ENCODE results near the gene AFAP1.

AFAP1 gene

DNA sequence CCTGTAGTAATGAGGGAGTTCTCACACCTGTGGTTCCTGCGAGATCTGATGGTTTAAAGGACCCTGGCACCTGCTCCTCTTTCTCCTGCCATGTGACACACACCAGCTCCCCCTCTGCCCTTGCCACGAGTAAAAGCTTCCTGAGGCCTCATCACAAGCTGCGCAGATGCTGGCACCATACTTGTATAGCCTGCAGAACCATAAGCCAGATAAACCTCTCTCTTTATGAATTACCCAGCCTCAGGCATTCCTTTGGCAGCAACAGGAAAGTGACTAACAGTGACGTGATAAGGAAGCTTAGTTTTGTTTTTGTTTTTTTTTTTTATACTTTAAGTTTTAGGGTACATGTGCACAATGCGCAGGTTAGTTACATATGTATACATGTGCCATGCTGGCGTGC lies 130.9 kb downstream of the AFAP1 start:
- TF ChIP-seq CTCF (IDR thresholded peaks at IDR 0.05; ENCODE audit: borderline replicate concordance, control extremely low read depth, extremely low read depth, insufficient read depth, missing control alignments), result no peak
- DNase-seq (ENCODE audit: low spot score), result no peak
- in situ Hi-C loops (cut with MboI; ENCODE audit: low sequenced_read_pairs, unreplicated experiment), result no loop called here

- in situ Hi-C loops (cut with MboI; ENCODE audit: low sequenced_read_pairs, unreplicated experiment), result no loop called here
- DNase-seq (ENCODE audit: low spot score), result no peak
- TF ChIP-seq CTCF (IDR thresholded peaks at IDR 0.05; ENCODE audit: borderline replicate concordance, control extremely low read depth, extremely low read depth, insufficient read depth, missing control alignments), result no peak
Observed at GRCh38 chr4:7808181-7808580, 131.5 kb downstream of the AFAP1 start.

- in situ Hi-C loops (cut with MboI; ENCODE audit: low sequenced_read_pairs, unreplicated experiment), result no loop called here
- DNase-seq (ENCODE audit: low spot score), result no peak
- TF ChIP-seq CTCF (IDR thresholded peaks at IDR 0.05; ENCODE audit: borderline replicate concordance, control extremely low read depth, extremely low read depth, insufficient read depth, missing control alignments), result no peak
Observed at GRCh38 chr4:7807351-7807921, 132.2 kb downstream of the AFAP1 start.

GRCh38 chr4:7806338-7807090 lies 133.1 kb downstream of the AFAP1 start:
- in situ Hi-C loops (cut with MboI; ENCODE audit: low sequenced_read_pairs, unreplicated experiment), result no loop called here

DNA sequence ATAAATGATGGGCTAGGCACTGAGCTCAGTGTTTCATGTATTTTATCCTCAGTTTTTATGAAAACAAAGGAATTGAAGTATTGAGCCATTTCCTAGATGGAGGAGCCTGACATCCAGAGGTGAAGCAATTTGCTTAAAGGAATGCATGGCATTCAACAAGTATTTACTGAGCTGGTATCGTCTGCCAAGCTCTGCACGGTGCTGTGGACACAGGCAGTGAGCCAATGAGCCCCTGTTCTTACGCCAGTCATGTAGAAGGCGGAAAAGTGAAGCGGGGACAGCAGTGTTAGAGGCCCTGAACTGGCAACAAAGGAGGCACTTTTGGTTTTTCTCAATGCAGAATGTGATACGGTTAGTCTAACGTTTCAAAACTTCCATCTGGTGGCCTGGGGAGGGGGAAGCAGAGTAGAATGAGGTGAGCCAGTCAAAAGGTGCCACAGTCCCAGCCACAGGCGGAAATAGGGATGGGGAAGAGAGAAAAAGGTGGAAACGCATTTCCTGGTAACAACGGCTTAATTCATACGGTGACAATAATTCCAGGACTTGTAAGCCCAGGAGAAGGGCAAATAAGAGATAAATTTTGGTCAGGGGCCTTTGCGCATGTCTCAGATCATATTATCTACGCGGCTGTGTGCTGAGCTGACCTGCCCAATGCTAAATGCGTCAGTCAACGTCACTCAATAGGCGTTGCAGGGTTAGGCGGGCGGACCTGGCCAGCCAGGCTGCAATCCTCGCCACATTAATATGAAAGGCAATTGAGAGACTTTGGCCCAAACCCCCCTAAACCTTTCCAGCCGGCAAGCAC lies 133.9 kb downstream of the AFAP1 start:
- no peak for TF ChIP-seq CTCF (IDR thresholded peaks at IDR 0.05; ENCODE audit: borderline replicate concordance, control extremely low read depth, extremely low read depth, insufficient read depth, missing control alignments)
- in situ Hi-C loops (cut with MboI; ENCODE audit: low sequenced_read_pairs, unreplicated experiment), result no loop called here
- no peak for DNase-seq (ENCODE audit: low spot score)

More at GRCh38 chr4:7806338-7807090, 133.1 kb downstream of the AFAP1 start:
- TF ChIP-seq CTCF (IDR thresholded peaks at IDR 0.05; ENCODE audit: borderline replicate concordance, control extremely low read depth, extremely low read depth, insufficient read depth, missing control alignments), result no peak
- no peak for DNase-seq (ENCODE audit: low spot score)

DNA sequence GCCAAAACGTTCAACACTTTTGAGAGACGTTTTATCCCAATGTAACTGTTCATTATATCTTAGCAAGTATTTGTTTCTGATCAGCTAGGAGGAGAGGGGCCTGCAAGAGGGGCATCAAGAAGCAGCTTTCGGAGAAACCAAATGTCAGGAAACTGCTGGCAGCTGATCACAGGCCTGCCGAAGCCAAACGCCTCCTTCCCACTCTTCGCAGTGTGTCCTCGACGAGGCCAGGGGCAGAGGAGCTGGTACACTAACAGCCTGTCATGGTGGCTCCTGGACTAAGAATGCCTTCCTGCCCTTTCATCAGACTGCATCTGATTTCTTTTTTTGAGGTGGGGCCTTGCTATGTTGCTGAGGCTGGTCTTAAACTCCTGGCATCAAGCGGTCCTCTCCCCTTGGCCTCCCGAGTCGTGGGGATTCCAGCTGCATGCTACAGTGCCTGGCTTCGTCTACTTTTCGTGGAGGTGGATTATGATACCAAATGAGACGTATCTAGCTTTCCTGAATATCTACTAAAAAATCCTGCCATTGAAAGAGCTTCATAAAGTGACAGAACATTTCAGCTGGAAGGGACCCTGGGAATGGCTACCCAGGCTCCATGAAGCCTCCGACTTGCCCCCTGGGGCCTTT lies 134.8 kb downstream of the AFAP1 start:
- DNase-seq (ENCODE audit: low spot score), result no peak
- TF ChIP-seq CTCF (IDR thresholded peaks at IDR 0.05; ENCODE audit: borderline replicate concordance, control extremely low read depth, extremely low read depth, insufficient read depth, missing control alignments), result no peak
- in situ Hi-C loops (cut with MboI; ENCODE audit: low sequenced_read_pairs, unreplicated experiment), result loop anchor here (5.0 kb wide), 2 partner anchors 38 to 182 kb away; no protein-coding TSS in a partner anchor
